ENCODE results near the gene FHIP2A.
"Not testable (repeated sequence)": the region's sequence is repeated elsewhere in the genome, so short reads cannot be mapped to it uniquely, and the experiment has no call there.

FHIP2A gene, protein sequence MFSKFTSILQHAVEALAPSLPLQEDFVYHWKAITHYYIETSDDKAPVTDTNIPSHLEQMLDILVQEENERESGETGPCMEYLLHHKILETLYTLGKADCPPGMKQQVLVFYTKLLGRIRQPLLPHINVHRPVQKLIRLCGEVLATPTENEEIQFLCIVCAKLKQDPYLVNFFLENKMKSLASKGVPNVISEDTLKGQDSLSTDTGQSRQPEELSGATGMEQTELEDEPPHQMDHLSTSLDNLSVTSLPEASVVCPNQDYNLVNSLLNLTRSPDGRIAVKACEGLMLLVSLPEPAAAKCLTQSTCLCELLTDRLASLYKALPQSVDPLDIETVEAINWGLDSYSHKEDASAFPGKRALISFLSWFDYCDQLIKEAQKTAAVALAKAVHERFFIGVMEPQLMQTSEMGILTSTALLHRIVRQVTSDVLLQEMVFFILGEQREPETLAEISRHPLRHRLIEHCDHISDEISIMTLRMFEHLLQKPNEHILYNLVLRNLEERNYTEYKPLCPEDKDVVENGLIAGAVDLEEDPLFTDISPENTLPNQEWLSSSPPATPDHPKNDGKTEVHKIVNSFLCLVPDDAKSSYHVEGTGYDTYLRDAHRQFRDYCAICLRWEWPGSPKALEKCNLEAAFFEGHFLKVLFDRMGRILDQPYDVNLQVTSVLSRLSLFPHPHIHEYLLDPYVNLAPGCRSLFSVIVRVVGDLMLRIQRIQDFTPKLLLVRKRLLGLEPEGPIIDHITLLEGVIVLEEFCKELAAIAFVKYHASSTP
- total RNA-seq: 55.8 to 72.3 reads per million in 2 experiments

DNA sequence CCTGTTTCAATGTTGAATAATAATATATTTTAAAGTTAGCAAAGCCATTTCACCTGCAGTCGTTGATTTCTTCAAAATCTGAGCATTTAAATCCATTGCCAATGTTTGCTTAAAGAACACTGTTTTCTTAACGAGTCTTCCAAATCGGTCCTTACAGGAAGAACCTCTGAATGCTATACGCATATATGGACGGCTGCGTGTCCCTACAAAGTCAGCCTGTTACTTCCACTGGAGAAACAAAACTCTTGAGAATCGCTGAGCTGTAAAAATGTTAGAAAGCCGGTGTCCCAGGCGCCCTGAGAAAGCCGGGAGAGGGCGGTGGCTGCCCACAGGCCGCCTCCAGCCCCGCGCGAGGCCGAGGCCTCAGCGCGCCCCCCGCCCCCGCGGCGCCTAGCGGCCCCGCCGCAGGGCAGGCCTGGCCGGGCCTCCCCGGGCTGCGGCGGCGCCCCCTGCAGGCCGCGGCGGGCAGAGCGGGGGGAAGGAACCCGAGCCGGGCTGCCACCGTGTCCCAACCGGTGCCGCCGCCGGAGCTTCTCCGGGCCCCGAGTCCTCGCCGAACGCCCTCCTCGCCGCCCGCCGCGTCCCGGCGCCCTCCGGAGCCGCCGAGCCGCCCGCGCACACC, at the start of gene FHIP2A:
Gene FHIP2A, plus strand, starts transcription at position 488 of the 622 bp plus-strand sequence. CDS start 299 bp downstream, outside the sequence.
- DNase-seq (ENCODE audit: low read depth): peak; percentile 76

DNA sequence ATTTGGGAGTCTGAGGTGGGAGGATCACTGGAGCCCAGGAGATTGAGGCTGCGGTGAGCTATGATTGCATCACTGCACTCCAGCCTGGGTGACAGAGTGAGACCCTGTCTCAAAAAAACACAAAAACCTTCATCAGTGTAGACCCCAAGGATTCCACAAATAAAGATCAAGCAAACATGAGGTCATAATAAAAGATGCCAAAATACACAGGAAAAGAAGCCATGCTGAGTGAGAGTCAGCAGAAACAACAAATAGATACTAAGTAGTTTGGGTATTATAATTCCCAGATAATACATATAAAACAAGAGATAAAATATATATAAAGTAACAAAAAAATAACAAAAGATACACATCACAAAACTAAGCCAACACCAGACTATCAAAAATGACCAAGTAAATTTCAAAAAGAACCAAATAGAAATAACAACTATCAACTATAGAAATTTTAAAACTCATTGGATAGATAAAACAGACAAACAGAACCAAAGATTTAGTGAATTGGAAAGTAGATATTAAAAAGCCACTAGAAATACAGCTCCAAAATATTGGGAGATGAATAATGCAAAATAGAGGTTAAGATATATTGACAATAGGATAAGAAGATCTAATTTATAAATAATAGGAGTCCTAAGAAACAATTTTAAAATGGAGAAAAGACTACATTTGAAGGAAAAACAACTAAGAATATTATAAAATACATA, 48.9 kb upstream of the FHIP2A start:
- no peak for DNase-seq (ENCODE audit: low read depth)

DNA sequence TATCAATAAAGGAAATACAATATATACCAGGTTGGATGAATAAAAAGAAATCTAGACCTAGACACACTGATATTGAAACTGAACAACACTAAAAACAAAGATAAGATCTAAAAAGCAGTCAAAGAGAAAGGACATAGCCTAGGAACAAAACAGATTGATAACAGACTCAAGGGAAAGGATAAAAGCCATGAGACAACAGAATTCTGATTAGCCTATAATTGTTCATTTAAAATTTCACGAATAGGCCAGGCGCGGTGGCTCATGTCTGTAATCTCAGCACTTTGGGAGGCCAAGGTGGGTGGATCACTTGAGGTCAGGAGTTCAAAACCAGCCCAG, 48.4 kb upstream of the FHIP2A start:
- DNase-seq (ENCODE audit: low read depth): no peak

DNA sequence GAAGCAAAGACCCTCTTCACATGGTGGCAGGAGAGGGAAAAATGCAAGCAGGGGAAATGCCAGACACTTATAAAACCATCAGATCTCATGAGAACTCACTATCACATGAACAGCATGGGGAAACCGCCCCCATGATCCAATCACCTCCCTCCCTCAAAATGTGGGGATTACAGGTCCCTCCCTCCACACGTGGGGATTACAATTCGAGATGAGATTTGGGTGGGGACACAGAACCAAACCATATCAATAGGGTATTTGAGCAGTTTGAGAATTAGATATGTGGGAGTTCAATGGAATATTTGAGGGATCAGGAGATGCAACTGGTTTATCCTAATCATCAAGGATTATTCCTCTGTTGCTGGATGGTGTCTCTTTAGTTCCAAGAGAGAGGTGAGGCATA, 46.5 kb upstream of the FHIP2A start:
- DNase-seq (ENCODE audit: low read depth): not testable (repeated sequence)

DNA sequence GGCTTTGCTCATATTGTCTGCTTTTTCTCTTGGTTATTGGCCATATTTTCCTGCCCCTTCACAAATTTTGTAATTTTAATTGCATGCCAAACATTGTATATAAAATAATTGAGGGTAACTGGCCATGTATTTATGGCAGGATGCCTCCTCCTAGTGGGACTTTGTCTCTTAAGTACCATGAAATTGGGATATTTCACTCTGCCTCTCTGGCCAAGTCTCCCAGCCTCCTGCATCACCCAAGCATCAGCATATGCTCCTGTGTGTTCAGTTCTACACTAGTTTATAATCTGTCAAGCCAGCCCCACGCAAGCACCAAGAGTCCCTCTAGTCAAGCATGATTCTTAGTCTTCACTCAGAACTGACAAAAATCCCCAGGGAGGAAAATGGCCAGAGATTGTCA, 44.2 kb upstream of the FHIP2A start:
- DNase-seq (ENCODE audit: low read depth): no peak

DNA sequence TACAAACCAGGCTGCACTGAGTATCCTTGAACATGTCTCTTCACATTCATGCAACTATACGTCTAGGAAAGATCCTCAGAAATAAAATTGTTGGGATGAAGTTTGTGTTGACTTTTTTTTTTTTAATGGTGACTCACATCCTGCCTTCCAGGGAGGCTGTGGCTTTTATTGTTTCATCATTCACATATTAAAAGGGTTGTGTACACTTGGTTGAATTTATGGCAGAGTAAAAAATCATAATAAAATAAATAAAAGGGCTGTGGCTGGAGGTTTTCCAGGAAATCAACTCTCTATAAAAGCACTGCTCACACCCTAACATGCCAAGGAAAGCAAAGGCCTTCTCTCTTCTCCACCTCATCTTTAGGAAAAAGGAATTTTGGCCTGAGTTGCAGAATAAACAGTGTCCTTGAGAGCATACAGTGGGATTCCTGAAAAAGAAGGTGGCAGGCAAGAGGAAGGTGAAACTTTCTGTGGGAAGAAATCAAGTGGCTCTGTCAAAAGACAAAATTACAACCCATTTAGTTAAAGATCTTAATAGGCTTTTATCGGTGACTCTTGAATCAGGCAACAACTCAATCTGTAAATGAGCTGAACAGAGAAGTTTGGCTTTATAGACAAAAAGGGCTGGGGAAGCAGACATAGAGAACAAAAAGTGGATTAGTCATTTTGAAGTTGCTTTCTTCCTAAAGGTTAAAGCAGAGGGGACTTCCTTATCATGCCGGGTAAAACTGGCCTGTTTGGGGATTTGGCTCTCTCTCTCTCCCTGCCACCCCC, 41.6 kb upstream of the FHIP2A start:
- DNase-seq (ENCODE audit: low read depth): no peak

DNA sequence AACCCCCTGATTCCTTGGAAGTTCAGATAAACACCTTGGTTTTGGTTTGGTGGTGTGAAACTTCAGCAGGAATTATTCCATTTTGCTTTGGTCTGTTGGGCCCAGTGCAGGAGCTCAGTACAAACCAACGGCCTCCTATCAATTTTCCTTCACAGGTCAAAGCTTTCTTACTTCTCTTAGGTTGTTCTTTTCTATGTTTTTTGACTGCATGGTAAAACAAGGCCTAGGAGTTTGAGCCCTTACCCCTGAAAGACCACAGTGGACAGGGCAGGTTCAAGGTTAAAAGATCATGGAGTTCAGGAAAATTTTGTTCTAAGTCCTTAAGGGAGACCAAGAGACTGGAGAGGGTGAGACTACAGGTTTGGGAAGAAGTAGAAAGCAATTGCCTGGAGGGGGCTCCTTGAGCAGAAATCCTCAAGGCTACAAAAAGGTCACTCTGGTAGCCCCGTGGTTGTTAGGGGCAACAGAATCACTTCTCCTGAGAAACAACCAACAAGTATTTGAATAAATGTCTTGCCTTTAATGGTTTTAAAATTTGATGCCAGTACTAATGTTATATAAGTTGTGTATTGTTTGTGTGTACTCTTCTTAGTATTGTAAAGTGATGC, 40.9 kb upstream of the FHIP2A start:
- no peak for DNase-seq (ENCODE audit: low read depth)

DNA sequence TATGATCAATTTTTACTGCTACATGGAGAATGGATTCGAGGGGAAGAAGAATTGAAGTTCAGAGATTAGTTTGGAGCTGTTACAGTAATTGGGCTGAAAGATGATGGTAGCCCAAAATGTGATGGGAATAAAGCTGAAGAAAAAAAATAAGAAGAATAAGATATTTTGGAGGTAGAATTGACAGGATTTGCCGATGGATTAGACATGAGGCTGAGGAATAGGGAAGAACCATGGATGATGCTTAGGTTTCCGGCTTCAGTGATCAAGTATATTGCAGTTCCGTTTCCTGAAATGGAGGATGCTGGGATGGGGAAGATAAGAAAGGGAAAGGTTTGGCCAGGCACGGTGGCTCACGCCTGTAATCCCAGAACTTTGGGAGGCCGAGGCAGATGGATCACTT, 38.9 kb upstream of the FHIP2A start:
- DNase-seq (ENCODE audit: low read depth): no peak

DNA sequence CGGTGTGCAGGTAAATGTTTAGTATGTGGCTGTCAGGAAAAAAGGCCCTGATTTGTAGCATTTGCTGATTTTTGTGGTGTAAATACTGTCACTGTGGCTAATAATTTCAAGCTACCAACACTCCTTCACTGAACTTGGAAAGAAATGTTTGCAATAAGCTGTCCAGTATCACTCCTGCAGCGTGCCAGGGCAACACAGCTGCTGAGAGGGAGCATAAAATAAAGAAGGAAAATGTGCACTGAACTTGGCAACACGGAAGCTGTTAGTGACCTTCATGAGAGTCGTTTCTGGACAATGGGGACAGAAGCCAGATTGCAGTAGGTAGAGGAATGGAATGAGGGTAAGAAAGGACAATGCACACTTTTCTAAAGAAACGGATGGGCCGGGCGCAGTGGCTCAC, 37.9 kb upstream of the FHIP2A start:
- no peak for DNase-seq (ENCODE audit: low read depth)

DNA sequence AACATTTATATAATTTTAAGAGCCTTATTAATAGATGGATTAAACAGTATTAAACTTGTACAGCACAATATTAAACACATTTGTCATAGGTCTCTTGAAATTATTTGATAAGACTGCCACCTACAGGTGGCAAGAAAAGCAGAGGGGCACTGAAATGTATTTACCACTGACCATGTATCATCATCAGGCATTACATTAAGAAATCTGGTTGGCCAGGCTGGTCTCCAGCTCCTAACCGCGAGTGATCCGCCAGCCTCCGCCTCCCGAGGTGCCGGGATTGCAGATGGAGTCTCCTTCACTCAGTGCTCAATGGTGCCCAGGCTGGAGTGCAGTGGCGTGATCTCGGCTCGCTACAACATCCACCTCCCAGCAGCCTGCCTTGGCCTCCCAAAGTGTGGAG, 35.1 kb upstream of the FHIP2A start:
- not testable (repeated sequence) for DNase-seq (ENCODE audit: low read depth)

DNA sequence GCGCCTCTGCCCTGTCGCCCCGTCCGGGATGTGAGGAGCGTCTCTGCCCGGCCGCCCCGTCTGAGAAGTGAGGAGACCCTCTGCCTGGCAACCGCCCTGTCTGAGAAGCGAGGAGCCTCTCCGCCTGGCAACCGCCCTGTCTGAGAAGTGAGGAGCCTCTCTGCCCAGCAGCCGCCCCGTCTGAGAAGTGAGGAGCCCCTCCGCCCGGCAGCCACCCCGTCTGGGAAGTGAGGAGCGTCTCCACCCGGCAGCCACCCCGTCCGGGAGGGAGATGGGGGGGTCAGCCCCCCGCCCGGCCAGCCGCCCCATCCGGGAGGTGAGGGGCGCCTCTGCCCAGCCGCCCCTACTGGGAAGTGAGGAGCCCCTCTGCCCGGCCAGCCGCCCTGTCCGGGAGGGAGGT, 34.4 kb upstream of the FHIP2A start:
- not testable (repeated sequence) for DNase-seq (ENCODE audit: low read depth)

DNA sequence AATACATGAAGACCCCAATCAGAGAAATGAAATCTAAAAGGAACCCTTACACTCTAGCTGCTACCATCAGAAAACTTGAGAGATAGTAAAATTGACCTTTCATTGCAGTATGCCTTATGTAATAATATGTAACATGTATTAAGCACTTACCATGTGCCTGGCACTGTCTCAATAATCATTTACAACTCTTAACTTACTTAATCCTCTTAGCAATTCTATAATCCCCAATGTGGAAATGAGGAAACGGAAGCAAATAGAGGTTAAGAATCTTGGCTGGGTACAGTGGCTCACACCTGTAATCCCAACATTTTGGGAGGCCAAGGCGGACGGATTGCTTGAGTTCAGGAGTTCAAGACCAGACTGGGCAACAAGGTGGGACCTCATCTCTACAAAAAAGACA, 29.8 kb upstream of the FHIP2A start:
- no peak for DNase-seq (ENCODE audit: low read depth)

DNA sequence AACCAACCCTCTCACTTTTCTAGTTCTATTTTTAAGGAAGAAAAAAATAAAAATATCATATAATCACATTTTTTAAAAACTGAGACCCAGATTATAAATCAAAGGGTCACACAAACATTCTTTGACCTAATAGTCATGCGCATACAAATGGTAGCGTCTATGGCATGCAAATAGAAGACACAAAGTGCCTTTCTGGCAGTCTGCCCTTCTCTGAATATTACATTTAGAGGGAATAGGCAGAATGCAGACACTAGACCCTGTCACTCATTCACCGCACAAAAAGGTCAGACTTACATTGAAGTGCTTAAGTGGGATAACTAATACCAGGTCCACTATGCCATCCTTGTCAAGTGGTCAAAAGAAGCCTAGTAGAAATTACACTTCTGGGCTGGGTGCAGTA, 26.5 kb upstream of the FHIP2A start:
- no peak for DNase-seq (ENCODE audit: low read depth)

DNA sequence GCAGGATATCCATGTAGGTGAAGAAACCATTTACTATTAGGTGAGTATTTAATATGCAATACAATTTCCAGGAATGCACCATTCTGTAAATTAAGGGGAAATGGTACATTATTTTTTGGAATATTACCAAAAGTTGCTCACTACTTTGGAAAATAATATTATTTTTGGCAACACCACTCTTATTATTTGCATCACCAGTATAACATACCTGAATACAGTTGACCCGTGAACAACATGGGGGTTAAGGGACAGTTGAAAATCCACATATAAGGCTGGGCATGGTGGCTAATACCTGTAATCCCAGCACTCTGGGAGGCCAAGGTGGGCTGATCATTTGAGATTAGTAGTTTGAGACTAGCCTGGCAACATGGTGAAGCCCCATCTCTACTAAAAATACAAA, 21.2 kb upstream of the FHIP2A start:
- DNase-seq (ENCODE audit: low read depth): no peak

DNA sequence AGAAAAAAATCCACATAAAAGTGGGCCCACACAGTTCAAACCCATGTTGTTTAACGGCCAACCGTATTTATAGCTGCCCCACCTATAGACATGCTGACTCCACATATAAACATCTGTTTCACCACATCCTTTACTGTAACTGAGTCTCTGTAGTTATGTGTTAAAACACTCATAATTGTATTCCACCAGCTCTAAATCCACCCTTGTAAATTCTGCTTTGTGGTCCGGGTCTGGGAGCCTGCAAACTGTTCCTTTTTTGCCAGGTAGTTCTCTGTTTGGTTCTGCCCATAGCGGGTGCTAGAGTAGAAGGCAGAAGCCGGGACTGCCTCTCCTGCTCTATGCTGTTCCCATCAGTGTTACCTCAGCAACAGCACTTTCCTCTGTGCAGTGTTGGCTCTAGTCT, 20.2 kb upstream of the FHIP2A start:
- no peak for DNase-seq (ENCODE audit: low read depth)

DNA sequence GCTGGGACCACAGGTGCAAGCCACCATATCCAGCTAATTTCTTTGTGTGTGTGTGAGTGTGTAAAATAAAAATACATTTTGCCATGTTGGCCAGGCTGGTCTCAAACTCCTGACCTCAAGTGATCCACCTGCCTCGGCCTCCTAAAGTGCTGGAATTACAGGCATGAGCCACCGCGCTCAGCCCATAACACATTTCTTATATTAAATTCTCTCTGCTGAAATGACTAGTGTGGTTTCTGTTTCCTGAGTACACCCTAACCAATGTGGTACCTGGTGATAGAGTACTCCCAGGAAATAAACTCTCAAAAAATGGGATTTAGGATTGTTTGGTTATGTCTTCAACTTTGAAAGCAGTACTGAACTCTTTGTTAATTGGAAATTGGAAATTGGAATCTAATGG, 19.4 kb upstream of the FHIP2A start:
- no peak for DNase-seq (ENCODE audit: low read depth)

DNA sequence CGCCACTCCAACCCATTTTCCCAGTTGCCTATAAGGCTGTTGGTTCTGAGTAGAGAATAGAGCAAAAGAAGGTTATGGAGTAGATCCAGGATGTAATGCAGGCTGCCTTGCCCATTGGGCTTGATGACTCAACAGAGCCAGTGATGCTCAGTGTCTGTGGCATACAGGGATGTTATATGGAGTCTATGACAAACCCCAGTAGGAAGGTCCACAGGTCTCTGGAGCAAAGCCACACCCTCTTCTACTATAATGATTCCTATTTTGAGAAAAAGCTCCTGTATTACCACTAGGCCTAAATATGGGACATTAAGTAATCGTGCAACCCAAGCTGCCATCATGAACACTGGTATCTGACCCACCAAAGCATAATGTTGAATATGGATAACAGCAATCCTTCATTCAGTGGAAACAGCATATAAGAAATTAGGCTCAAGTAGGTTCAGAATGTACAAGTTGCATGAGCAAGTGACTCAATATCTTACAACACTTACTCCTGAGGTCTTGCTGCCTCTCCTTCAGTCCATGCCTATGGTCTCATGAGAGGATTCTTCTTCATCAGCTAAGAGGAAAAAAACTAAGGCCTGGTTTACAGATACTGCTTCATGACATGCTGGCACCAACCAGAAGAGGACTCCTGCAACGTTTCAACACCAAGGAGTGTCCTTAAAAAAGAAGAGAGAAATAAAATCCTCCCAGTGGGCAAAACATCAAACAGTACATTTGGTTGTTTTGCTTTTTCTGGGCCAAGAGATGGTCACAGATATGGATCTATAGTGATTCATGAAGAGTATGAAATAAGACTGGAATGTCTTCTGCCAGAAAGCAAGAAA, 14.8 kb upstream of the FHIP2A start:
- DNase-seq (ENCODE audit: low read depth): no peak

DNA sequence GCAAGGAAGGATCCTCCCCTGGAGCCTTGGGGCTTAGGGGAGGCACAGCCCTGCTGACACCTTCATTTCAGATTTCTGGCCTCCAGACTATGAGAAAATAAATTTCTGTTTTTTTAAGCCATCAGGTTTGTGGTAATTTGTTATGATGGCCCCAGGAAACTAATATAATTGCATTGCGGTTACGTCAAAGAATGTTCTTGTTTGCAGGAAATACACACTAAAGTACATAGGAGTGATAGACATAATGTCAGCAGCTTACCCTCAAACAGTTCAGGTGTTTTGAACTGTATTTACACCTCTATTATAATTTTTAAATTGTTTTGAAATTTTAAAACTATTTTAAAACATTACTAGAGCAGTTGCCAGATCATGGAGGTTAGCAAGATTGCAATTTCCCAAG, 12.6 kb upstream of the FHIP2A start:
- DNase-seq (ENCODE audit: low read depth): no peak

DNA sequence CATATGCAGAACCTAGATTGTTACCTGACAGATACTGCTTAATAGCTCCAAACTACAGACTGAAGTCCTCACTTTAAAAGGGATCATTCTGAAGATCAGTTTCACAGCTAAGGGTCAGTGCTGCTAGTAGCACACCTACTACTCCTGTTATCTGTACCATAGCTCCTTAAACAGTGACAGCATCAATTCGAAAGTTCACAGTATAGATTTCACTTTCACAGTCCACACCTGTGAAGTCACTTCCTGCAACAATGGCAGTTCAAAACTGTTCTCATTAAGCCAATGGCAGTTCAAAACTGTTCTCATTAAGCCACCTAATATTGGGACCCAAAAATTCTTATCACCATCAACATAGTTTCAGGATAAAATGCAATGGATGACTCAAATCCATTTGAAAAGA, 10.7 kb upstream of the FHIP2A start:
- DNase-seq (ENCODE audit: low read depth): no peak

DNA sequence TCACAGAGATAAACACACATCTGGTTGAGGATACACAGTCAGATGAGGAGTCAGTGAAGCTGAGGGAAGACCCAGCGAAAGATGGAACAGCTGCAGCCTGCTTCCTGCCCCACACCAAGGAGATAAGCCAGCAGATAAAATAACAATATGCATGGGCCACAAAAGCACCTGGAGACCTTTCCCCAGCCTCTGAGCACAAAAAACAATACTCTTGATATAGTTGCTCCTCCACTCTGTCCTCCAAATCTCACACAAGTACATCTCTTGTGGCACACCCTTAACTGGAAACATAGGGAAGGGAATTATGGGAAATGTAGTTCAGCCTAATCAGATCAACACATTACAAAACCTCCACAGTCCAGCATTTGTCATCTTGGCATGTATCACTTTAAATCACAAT, 9.7 kb upstream of the FHIP2A start:
- no peak for DNase-seq (ENCODE audit: low read depth)

Measured in T follicular helper cell (primary cell).